IMR-90 (cell line): ENCODE results near the gene KCTD5. TPM values are rescaled to one million over a fixed set of nuclear protein-coding genes. Genes with fewer than 3 reads are reported as not detected.

Experiments used
- polyA plus RNA-seq, 3 experiments: library from polyadenylated mRNA; depleted of rRNA; stranded (reverse); fragments of >200 nt; gene quantifications; 2 replicates each; pipeline ENCODE4 v1.2.3, GENCODE V29; 2012; ENCODE audit warnings: low replicate concordance in 1 of 3
- total RNA-seq: library from RNA; depleted of rRNA; stranded (reverse); fragments of >200 nt; gene quantifications from 2 replicates; pipeline ENCODE4 v1.2.3, GENCODE V29; 2012; rRNA removed

The KCTD5 gene
- total and polyA plus RNA-seq, 2 of the 4 experiments (the other 2 are of a cell fraction): 17.2 to 56.2 TPM

Other genes starting within 250 kb of the KCTD5 start
- 3.6 TPM in 2 replicates for gene TEDC2, start 222.4 kb upstream of the KCTD5 start, total RNA-seq
- 7.3 and 10.8 TPM in 2 replicates for gene TEDC2, start 222.4 kb upstream of the KCTD5 start, polyA plus RNA-seq (2012; rRNA removed)
- 0.18 and 0.28 TPM in 2 replicates for gene NTN3, start 211.2 kb upstream of the KCTD5 start, total RNA-seq
- 0.38 and 0.72 TPM in 2 replicates for gene NTN3, start 211.2 kb upstream of the KCTD5 start, polyA plus RNA-seq (2012; rRNA removed)
- 7.5 and 8.6 TPM in 2 replicates for gene TBC1D24, start 207.4 kb upstream of the KCTD5 start, total RNA-seq
- 13.4 and 16.2 TPM in 2 replicates for gene TBC1D24, start 207.4 kb upstream of the KCTD5 start, polyA plus RNA-seq (2012; rRNA removed)
- gene ATP6V0C, start 168.6 kb upstream of the KCTD5 start, total RNA-seq: 8.4 and 8.6 TPM in 2 replicates
- gene ATP6V0C, start 168.6 kb upstream of the KCTD5 start, polyA plus RNA-seq (2012; rRNA removed): 107 and 108 TPM in 2 replicates
- gene AMDHD2, start 162.2 kb upstream of the KCTD5 start, total RNA-seq: 10.0 and 10.6 TPM in 2 replicates
- gene AMDHD2, start 162.2 kb upstream of the KCTD5 start, polyA plus RNA-seq (2012; rRNA removed): 30.3 and 30.8 TPM in 2 replicates
- gene CEMP1, start 151.1 kb upstream of the KCTD5 start, total RNA-seq: not detected in 2 replicates
- not detected in 2 replicates for gene CEMP1, start 151.1 kb upstream of the KCTD5 start, polyA plus RNA-seq (2012; rRNA removed)
- 10.6 and 11.4 TPM in 2 replicates for gene PDPK1, start 144.5 kb upstream of the KCTD5 start, total RNA-seq
- 24.3 and 27.3 TPM in 2 replicates for gene PDPK1, start 144.5 kb upstream of the KCTD5 start, polyA plus RNA-seq (2012; rRNA removed)
- gene PRSS27, start 37.7 kb downstream of the KCTD5 start, total RNA-seq: under 0.01 TPM in 2 replicates
- 0.58 and 0.83 TPM in 2 replicates for gene PRSS27, start 37.7 kb downstream of the KCTD5 start, polyA plus RNA-seq (2012; rRNA removed)
- 20.3 and 21.1 TPM in 2 replicates for gene SRRM2, start 70.1 kb downstream of the KCTD5 start, total RNA-seq
- gene SRRM2, start 70.1 kb downstream of the KCTD5 start, polyA plus RNA-seq (2012; rRNA removed): 300 and 301 TPM in 2 replicates
- 225 and 5,859 TPM in 2 replicates for gene ELOB, start 94.8 kb downstream of the KCTD5 start, total RNA-seq
- gene ELOB, start 94.8 kb downstream of the KCTD5 start, polyA plus RNA-seq (2012; rRNA removed): 442 and 481 TPM in 2 replicates
- gene PRSS33, start 105.0 kb downstream of the KCTD5 start, total RNA-seq: not detected in 2 replicates
- gene PRSS33, start 105.0 kb downstream of the KCTD5 start, polyA plus RNA-seq (2012; rRNA removed): not detected in 2 replicates
- not detected in 2 replicates for gene PRSS41, start 115.9 kb downstream of the KCTD5 start, total RNA-seq
- not detected in 2 replicates for gene PRSS41, start 115.9 kb downstream of the KCTD5 start, polyA plus RNA-seq (2012; rRNA removed)
- not detected in 2 replicates for gene PRSS21, start 134.7 kb downstream of the KCTD5 start, total RNA-seq
- 0.21 and 0.47 TPM in 2 replicates for gene PRSS21, start 134.7 kb downstream of the KCTD5 start, polyA plus RNA-seq (2012; rRNA removed)
- 0.28 and 0.54 TPM in 2 replicates for gene ZG16B, start 147.8 kb downstream of the KCTD5 start, total RNA-seq
- gene ZG16B, start 147.8 kb downstream of the KCTD5 start, polyA plus RNA-seq (2012; rRNA removed): 0.46 and 0.65 TPM in 2 replicates
- not detected in 2 replicates for gene PRSS22, start 175.6 kb downstream of the KCTD5 start, total RNA-seq
- not detected in 2 replicates for gene PRSS22, start 175.6 kb downstream of the KCTD5 start, polyA plus RNA-seq (2012; rRNA removed)
- gene FLYWCH2, start 200.7 kb downstream of the KCTD5 start, total RNA-seq: 42.3 and 48.9 TPM in 2 replicates
- 66.3 and 77.2 TPM in 2 replicates for gene FLYWCH2, start 200.7 kb downstream of the KCTD5 start, polyA plus RNA-seq (2012; rRNA removed)
- 14.3 and 16.1 TPM in 2 replicates for gene FLYWCH1, start 229.4 kb downstream of the KCTD5 start, total RNA-seq
- gene FLYWCH1, start 229.4 kb downstream of the KCTD5 start, polyA plus RNA-seq (2012; rRNA removed): 25.2 and 32.3 TPM in 2 replicates